ENCODE results near the gene LRRC37A3.
"Not testable (repeated sequence)": the region's sequence is repeated elsewhere in the genome, so short reads cannot be mapped to it uniquely, and the experiment has no call there.

LRRC37A3 gene

DNA sequence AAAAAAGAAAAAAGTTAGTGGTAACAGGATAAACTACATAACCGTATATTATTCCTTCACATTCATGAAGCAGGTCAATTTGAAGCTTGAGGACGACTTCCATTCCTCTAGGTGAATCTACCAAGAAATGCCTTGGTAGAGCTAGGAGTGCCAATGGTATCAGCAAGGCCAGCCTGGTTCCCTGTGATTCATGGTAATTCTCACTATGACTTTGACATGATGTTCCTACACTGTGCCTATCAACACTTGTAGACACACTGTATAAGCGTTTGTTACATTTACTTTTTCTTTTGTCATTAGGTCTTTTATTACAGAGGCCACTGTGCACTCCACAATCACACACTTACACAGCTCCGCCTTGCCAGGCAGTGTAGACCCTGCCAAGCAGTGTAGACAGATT, 7.2 kb upstream of the LRRC37A3 start:
- not testable (repeated sequence) for DNase-seq (ENCODE audit: low read depth)

DNA sequence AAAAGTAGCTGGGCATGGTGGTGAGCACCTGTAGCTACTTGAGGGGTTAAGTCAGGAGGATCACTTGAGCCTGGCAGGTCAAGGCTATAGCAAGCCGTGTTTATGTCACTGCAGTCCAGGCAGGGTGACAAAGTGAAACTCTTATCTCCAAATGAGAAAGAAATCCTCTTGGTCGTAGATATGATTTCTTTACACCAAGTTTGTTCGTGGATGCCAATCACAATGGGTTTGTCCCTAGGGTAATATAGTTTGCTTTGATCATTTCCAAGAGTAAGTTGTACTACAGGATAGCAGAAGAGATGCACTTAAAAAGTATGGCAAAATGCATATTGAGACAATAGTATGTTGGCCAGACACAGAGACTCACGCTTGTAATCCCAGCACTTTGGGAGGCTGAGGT, 6.0 kb upstream of the LRRC37A3 start:
- DNase-seq (ENCODE audit: low read depth) = not testable (repeated sequence)

DNA sequence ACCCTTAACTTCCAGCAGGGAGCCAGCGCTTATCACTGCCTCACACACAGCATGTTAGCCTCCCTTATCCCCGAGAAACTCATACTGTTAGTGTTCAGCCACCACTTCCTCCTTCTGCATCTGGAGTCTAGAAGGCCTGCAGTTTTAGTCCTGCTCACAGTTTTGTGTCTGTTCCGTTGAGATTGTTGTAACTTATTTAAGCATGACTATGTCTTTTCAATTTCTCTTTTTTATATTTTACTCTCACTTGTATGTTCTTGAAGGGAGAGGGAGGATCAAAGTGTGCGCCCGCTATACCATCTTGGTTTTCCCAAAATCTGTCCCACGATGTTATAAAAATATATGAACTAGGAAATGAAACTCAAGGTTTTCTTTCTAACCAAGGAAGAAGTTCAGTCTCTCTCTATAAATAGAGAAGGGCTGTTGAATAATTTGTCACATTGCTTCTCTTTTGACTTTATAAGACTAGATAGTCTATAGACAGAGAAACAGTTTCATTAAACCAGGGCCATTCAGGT, 3.8 kb upstream of the LRRC37A3 start:
- not testable (repeated sequence) for DNase-seq (ENCODE audit: low read depth)

DNA sequence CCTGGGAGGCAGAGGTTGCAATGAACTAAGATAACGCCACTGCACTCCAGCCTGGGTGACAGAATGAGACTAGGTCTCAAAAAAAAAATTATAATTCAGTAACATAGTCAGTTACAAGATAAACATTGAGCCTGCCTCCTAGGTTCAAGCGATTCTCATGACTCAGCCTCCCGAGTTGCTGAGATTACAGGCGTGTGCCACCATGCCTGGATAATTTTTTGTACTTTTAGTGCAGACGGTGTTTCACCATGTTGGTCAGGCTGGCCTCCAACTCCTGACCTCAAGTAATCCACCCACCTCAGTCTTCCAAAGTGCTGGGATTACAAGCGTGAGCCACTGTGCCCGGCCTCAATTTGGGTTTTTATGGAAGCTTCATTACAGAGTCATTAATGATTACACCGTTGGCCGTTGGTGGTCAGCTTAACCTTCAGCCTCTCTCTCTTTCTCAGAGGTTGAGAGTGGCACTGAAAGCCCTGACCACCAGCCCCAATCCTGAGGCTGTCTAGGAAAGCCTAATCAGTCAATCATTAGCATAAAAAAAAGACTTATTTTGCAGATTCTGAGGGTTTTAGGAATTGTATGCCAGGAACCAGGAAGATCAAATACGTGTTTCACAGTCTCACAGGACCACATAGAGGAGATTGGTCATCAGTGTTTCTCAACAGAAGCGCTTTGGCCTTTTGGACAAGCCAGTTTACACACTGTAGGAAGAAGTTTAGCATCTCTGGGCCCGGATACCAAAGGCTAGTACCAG, 1.3 kb upstream of the LRRC37A3 start:
- DNase-seq (ENCODE audit: low read depth) = no peak

DNA sequence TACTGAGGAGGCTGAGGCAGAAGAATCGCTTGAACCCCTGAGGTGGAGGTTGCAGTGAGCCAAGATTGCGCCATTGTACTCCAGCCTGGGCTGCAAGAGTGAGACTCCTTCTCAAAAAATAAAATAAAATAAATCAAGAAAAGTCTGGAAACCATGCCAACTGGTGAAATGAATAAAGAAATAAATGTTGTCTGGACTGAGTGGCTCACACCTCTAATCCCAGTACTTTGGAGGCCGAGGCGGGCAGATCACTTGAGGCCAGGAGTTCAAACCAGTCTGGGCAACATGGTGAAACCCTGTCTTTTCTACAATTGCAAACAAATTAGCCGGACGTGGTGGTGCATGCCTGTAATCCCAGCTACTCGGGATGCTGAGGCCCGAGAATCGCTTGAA, 744 bp upstream of the LRRC37A3 start:
- no peak for DNase-seq (ENCODE audit: low read depth)

DNA sequence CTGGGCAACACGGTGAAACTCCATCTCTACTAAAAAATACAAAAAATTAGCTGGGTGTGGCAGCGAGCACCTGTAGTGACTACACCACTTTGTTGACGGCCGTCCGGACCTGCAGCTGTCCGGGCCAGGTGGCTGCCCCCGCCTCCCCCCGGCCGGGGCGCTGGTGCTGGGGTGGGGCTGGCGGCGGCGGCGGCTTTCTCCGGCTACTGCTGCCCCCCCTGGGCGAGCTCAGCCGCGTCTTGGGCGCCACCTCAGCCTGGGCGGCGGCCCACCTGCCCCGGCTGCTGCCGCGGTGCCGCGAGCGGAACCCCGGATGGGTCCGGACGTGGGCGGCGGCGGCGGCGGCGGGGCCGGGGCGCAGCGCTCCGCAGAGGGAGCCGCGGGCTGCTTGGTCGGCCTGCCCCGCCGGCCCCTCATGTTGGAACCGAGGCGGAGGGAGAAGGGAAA, 413 bp downstream of the LRRC37A3 start:
- not testable (repeated sequence) for DNase-seq (ENCODE audit: low read depth)

DNA sequence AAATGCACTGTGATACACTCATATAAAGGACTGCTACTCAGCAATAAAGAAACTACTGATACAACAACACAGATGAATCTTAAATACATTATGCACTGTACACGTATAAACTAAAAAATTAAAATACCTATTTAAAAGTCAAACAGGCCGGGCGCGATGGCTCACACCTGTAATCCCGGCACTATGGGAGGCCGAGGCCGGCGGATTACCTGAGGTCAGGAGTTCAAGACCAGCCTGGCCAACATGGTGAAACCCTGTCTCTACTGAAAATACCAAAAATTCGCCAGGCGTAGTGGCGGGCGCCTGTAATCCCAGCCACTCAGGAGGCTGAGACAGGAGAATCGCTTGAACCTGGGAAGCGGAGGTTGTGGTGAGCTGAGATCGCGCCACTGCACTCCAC, 1.7 kb downstream of the LRRC37A3 start:
- DNase-seq (ENCODE audit: low read depth) = not testable (repeated sequence)

DNA sequence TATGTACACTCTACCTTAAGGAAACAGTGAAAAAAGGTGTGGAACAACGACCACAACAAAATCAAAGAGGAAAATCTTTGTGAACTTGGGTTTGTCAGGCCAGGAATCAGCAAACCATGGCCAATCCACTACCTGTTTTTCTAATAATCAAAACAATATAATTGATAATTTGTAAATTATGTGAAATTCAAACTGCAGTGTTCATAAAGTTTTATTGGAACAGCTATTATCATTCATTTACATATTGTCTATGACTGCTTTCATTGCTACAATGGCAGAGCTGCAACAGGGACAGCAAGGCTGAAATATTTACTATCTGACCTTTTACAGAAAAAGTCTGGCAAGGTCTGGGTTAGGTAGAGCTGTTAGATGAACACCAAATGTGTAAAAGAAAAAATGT, 4.0 kb downstream of the LRRC37A3 start:
- not testable (repeated sequence) for DNase-seq (ENCODE audit: low read depth)

DNA sequence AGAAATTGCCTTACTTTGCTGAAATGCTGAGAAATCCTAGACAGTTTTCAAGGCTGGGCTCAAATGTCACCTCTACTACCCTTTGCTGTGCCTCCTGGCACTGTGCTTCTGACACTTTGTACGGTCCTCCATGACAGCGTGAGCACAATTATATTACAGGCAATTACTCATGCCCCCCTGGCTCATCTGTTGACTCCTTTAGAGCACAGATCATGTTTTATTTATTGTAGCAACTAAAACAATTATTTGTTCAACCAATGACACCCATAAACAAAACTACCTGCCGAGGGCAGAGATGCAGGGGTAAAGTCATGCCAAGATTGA, 9.1 kb downstream of the LRRC37A3 start:
- not testable (repeated sequence) for DNase-seq (ENCODE audit: low read depth)

DNA sequence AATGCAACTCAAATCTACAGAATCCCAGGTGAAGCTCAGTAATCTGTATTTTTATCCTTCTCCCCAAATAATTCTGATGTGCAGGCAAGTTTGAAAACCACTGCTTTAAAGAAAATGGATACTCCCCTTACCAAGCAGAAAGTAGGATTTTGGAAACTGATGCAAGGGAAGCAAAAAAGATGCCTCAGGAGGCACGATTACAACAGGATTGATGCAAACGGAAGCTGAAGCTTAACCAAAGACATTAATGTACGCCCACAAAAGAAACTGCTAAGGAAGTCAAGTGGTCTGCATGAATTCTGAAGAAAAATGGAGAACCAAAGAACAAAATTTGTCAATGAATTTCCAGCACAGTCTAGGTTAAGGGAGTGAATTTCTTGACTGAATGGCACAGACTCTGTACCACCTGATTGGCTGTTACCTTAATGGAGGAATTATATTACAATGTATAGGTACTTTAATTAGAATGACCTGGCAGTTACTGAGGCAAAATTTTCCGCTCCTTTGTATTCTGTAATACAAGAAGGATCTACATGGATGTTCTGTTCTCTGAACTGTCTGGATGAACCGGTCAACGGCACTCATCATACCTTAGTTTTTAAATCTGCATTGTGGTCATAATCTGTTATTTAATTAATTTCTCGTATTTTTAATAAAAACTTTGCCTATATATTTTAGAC, 9.6 kb downstream of the LRRC37A3 start:
- not testable (repeated sequence) for DNase-seq (ENCODE audit: low read depth)

DNA sequence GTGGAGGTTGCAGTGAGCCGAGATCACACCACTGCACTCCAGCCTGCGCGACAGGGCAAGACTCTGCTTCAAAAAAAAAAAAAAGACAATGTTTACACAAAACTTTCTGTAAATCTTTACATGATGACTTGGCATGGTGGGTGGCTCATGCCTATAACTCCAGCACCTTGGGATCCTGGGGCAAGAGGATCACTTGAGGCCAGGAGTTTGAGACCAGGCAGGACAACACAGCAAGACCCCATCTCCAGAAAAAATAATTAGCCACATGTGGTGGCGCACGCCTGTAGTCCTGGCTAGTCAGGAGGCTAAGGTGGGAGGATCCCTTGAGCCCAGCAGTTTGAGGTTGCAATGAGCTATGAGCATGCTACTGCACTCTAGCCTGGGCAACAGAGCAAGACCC, 15.2 kb downstream of the LRRC37A3 start:
- not testable (repeated sequence) for DNase-seq (ENCODE audit: low read depth)

DNA sequence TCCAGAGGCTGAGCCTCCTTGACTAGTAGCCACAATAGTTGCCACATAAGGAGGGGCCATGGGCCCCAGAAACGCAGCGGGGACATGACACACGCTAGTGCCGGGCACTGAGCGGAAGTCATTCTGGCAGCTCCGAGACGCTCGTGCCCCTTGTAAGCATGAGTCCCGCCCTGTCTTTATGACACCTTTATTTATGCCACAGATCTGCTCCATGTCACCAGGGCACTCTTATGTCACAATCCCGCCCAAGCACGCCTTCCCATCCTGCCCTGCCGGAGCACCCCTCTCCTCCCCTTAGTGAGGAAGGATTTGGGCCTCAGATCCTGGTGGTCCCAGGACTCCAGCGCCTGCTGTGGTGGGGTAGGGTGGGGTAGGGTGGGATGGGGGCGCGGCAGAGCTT, 22.1 kb downstream of the LRRC37A3 start:
- not testable (repeated sequence) for DNase-seq (ENCODE audit: low read depth)

DNA sequence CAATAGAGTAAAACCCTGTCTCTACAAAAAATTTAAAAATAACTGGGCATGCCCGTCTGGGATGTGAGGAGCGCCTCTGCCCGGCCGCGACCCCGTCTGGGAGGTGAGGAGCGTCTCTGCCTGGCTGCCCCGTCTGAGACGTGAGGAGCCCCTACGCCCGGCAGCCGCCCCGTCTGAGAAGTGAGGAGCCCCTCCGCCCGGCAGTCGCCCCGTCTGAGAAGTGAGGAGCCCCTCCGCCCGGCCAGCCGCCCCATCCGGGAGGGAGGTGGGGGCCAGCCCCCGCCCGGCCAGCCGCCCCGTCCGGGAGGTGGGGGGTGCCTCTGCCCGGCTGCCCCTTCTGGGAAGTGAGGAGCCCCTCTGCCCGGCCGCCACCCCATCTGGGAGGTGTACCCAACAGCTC, 45.1 kb downstream of the LRRC37A3 start:
- not testable (repeated sequence) for DNase-seq (ENCODE audit: low read depth)

DNA sequence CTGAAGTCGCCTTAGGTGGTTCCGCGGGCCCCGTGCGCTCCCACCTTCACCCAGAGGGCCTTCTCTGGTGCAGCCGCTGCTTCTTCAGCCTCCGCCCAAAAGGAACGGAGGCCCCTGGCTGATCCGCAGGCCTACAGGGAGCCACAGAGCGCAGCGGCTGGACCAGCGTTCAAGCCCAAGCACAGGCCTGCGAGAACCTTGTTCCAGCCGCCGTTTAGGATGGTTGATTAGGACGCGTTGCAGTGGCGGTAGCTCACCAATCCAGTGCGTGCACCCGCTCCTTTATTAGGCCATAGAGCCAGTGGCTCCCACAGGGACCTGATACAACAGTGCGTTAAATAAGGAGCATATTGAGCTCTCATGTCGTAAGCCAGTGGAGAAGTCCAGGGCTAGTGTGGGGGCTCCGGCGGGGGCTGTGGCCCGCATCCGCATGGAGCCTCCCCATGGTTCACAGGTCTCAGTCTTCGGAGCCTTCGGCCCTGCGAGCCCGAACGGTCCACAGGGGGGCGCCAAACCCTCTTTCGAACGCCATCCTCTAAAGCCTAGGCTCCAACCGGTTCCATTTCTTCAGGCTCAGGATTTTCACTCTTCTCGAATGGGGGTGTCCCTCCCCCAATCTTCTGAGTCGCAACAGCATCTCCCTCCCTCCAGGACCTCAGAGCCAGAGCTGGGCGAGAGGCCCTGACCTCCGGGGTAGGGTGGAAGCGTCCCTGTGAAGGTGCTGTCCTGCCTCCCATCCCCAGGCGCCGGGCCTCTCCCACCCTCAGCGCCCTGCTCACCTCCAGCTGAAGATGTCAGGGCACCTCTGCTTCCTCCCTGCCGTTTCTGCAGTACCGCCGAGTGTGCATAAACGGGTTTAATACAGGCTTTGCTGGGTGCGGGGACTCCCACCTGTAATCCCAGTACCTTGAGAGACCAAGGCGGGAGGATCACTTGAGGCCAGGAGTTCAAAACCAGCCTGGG, 71.5 kb downstream of the LRRC37A3 start:
- DNase-seq (ENCODE audit: low read depth) = peak; percentile 70

DNA sequence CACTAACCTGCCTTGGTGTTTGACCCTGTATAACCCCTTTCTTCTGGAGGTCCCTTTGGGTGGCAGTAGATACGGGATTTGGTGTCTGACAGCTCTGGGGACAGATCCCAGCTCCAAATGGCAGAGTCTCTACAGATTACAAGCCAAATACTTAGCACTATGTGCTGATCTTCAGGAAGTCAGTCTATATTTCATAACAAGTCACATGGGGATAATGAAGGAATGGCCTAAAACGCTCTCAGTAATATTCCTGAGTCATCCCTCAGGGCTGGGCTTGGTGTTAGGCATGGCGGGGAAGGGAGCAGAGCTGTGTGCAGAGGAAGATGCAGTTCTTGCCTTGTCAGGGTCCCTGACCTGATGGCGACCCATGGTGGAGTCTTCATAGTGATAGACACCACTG, 72.4 kb downstream of the LRRC37A3 start:
- not testable (repeated sequence) for DNase-seq (ENCODE audit: low read depth)

DNA sequence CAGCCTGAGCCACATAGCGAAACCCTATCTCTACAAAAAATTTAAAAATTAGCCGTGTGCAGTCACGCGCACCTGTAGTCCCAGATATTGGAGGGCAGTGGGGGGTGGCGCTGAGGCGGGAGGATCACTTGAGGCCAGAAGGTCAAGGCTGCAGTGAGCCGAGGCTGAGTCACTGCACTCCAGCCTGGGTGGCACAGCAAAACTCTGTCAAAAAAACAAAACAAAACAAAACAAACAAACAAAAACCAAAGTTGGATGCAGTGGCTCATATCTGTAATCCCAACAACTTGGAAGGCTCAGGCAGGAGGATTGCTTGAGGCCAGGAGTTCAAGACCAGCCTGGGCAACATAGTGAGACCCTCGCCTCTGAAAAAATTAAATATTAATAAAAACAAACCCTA, 75.4 kb downstream of the LRRC37A3 start:
- DNase-seq (ENCODE audit: low read depth) = not testable (repeated sequence)

DNA sequence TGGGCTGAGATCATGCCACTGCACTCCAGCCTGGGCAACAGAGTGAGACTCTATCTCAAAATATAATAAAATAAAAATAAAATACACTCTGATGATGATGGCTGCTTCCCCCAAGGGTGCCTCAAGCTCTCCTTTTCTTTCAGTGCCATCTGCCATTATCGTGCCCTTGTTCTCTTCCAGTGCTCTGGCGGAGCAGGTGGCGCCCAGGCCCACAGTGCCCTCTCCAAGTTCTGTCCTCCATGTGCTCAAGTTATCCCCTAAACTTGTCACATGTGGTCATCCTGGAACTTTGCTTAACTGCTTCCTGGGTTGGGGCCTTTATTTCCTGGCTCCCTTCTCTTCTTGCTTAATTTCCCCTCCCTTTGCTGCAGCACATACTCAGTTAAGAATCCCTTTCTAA, 76.4 kb downstream of the LRRC37A3 start:
- DNase-seq (ENCODE audit: low read depth) = not testable (repeated sequence)

DNA sequence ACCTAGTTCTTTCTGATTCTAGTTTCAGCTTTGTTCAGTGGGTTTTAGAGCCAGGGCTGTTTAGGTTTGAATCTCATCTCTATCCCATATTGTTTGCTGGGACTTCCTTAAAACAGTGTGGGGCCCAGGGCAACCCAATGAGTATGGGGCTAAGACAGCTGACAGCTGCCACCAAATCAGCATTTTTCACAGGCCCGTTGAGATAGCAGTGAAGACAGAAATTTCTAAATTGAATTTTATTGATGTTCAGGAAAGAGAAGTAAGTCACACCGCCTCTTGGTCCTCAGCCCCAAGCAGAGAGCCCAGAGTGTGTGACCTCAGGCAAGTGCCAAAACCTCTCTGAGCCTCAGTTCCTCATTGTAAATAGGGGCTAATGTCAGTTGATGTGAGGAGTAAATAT, 78.3 kb downstream of the LRRC37A3 start:
- DNase-seq (ENCODE audit: low read depth) = not testable (repeated sequence)

DNA sequence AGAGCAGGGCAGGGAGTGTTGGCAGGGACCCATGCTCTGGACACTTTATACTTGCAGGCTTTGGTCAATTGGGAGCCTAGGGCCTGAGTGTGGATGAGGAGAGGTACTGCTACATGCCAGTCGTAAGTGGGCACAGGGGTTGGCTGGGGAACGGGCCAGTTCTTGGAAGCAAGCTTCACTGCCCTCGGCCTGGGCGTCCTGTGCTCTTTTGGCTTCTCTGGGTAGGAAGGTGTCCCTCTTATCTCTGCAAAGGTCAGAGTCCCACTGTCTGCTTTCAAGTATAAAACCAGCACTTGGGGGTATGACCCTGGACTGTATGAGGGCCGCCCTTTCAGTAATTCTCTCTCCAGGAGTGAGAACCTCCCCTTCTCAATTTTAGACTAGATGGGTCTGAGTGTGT, 80.8 kb downstream of the LRRC37A3 start:
- DNase-seq (ENCODE audit: low read depth) = not testable (repeated sequence)

DNA sequence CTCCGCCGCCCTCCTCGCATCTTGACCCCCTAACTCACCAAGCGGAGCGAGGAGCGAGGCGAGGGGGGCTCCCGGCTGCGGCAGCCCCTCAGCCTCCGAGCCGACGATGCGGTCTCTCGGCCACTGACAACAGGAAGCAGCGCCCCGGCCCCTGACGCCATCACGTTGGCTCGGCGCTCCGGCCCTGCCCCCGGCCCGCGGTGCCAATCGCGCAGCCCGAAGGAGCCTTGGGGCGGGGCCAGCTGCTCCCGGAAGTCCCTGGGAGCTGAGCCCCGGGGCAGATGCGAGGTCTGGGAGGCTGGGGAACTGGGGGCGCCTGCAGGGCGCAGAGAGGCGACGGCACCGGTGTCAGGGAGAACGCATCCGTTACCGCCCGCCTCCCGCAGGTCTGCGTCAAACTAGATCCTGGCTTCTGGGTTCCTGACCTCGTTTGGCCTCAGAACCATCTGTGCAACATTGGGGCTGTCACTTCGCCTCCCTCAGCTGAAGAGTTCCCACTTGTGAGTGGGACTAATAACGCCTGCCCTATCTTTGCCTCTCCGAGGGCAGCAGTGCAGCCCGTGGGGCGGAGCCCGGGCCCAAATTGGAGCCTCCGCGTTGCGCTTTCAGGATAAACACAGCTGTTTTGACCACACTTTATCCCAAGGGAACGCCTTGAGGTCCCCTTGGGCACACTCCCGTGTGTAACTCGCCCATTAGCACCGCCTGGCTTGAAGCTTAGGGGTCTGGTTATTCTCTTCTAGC, 82.1 kb downstream of the LRRC37A3 start:
- DNase-seq (ENCODE audit: low read depth) = peak; percentile 57

DNA sequence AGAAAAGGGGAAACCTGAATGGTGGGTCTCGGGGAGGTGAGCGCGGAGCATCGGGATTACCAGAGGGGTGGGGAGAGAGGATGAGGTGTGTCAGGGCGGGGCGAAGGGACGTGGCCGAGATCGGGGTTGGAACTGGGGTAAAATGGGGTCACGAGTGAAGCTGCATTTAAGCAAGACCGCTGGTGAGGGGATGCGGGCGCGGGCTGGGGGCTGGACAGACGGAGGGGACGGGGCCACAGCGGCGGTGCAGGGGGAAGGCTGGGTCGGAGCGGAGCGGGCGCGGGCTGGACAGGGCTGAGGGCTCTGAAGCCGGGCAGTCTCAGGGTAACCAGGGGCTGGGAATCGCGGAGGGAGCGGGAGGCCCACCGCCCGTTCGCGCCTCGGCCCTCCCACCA, 82.7 kb downstream of the LRRC37A3 start:
- not testable (repeated sequence) for DNase-seq (ENCODE audit: low read depth)
